NOMO-1 (cell line): Measurements from ENCODE around the gene GLT1D1.
"Not testable (repeated sequence)": the region's sequence is repeated elsewhere in the genome, so short reads cannot be mapped to it uniquely, and the experiment has no call there.

Source experiments
- DNase-seq, 2 experiments: peaks; one replicate each; lab custom pipeline; 2025; ENCODE audit not compliant: unreplicated experiment in 2 of 2; lab: John Stamatoyannopoulos, UW

The GLT1D1 gene

GRCh38 chr12:128852885-128853599, at the start of gene GLT1D1:
GLT1D1 (plus strand) TSS chr12:128853478; CDS start chr12:128853582, 104 bp downstream.
- no peak for DNase-seq

GRCh38 chr12:128803788-128804187, 49.5 kb upstream of the GLT1D1 start:
- DNase-seq = no peak

GRCh38 chr12:128804762-128805161, 48.5 kb upstream of the GLT1D1 start:
- DNase-seq = no peak

- not testable (repeated sequence) for DNase-seq
Measured at GRCh38 chr12:128805406-128805805, 47.9 kb upstream of the GLT1D1 start.

GRCh38 chr12:128806573-128806972, 46.7 kb upstream of the GLT1D1 start:
- DNase-seq = no peak

- DNase-seq = peak; percentile 76 to 85
Measured at GRCh38 chr12:128807161-128807724, 46.0 kb upstream of the GLT1D1 start.

- no peak for DNase-seq
Measured at GRCh38 chr12:128808651-128809050, 44.6 kb upstream of the GLT1D1 start.

- DNase-seq = peak; percentile 18 to 67
Measured at GRCh38 chr12:128810182-128811127, 42.8 kb upstream of the GLT1D1 start.

- no peak for DNase-seq
Measured at GRCh38 chr12:128811806-128812205, 41.5 kb upstream of the GLT1D1 start.

GRCh38 chr12:128813392-128813791, 39.9 kb upstream of the GLT1D1 start:
- no peak for DNase-seq

- DNase-seq = no peak
Measured at GRCh38 chr12:128813883-128814282, 39.4 kb upstream of the GLT1D1 start.

GRCh38 chr12:128814411-128815261, 38.6 kb upstream of the GLT1D1 start:
- DNase-seq = no peak

- DNase-seq = no peak
Measured at GRCh38 chr12:128815779-128816642, 37.3 kb upstream of the GLT1D1 start.

GRCh38 chr12:128816643-128816920, 36.7 kb upstream of the GLT1D1 start:
- no peak for DNase-seq

- peak in 1 of 2 experiments; percentile 28 for DNase-seq
Measured at GRCh38 chr12:128817111-128818015, 35.9 kb upstream of the GLT1D1 start.

GRCh38 chr12:128818065-128819022, 34.9 kb upstream of the GLT1D1 start:
- peak; percentile 12 to 42 for DNase-seq

GRCh38 chr12:128819293-128820144, 33.8 kb upstream of the GLT1D1 start:
- no peak for DNase-seq
